Stimulated activated naive CD8-positive, alpha-beta T cell treated with anti-CD3 and anti-CD28 coated beads, Interleukin-15, amount 100 ng/mL, for 72 hours (primary cell): ENCODE data around the gene RAD51AP2.
"Not testable (repeated sequence)": the region's sequence is repeated elsewhere in the genome, so short reads cannot be mapped to it uniquely, and the experiment has no call there.

Experiments used
- ATAC-seq: fragments of 150-1000 bp; cut with Tn5 transposase; 2 replicates; pipeline ENCODE4 v1.10.0; 2021; ENCODE audit warnings: mild to moderate bottlenecking, moderate library complexity
- DNase-seq, 2 donors: peaks; one replicate each; pipeline ENCODE4 v3.0.0; 2021 to 2022
- H3K27ac Mint-ChIP-seq, 2 donors: one replicate each; pipeline ENCODE4 v1.8.0; 2022; ENCODE audit warnings: mild to moderate bottlenecking in 2 of 2, mixed read lengths in 2 of 2, moderate library complexity in 2 of 2
- H3K27me3 Mint-ChIP-seq: one replicate; pipeline ENCODE4 v1.8.0; 2022; ENCODE audit warnings: mixed read lengths
- H3K4me1 Mint-ChIP-seq: one replicate; pipeline ENCODE4 v1.8.0; 2022; ENCODE audit warnings: mild to moderate bottlenecking, mixed read lengths
- H3K4me3 Mint-ChIP-seq, 2 donors: one replicate each; pipeline ENCODE4 v1.8.0; 2022; ENCODE audit warnings: mild to moderate bottlenecking in 2 of 2, mixed read lengths in 2 of 2, moderate library complexity in 1 of 2
- H3K9me3 Mint-ChIP-seq, 2 donors: one replicate each; pipeline ENCODE4 v1.8.0; 2022; ENCODE audit warnings: mixed read lengths in 2 of 2

The RAD51AP2 gene

DNA sequence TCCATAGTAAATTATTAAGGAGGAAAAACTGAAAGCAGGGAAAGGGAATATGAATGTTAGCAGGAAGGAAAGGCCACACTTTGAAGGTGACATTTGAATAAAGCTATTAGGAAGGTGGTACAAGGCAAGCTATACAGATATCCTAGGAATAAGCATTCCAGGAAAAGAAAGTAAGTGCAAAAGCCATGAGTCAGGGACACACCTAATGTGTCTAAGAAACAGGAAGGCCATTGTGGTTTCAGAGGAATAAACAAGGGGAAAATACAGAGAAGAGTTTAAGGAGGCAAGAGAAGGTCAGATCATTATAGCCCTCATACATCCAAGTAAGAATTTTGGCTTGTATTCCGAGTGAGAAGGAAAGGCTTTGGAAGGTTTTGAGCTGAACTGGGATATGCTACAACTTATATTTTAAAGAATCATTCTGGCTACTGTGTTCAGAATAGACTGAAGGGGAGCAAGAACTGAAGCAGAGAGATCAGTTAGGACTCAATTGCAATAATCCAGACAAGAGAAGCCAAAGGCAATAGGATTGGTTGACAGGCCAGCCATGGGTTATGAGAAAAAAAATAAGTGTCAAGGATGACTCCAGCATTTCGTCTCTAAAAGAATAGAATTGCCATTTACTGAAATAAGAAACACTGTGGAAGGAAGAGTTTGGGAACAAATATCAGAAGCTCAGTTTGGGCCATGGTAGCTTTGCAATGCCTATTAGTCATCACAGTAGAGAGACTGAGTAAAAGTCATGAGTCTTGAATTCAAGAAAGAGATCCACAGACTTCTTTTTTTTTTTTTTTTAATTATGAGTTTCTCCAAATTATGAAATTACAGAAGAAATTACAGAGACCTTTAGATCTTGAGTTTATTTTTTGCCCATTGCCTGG, 11.3 kb downstream of the RAD51AP2 start:
- no peaks in the 10 kb centered on the region for H3K4me1 Mint-ChIP-seq
- DNase-seq, result no peak

DNA sequence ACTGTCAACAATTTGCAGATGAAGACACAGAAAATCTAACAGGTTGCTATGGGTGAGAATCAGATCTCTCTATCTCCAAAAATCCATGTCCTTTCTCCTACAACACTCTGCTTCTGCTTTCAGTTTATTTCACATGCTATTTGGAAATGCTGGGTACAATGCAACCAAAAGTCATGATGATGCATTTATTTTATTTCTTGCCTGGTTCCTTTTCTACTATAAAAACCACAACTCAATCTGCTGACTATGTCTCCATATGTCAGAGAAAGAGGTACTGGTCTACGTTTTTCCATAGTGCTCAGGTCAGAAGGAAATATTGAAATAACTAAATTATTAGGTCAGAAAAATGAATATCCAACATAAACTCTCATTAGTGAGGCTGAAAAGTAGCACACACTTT, 20.5 kb downstream of the RAD51AP2 start:
- ATAC-seq (no peak), DNase-seq (no peak)
- Mint-ChIP-seq H3K27ac (no peak overlapping the region), H3K9me3 (no peaks in the 10 kb centered on the region), H3K27me3 (no peaks in the 10 kb centered on the region), H3K4me3 (no peak overlapping the region), H3K4me1 (no peaks in the 10 kb centered on the region)

More for the DNA sequence above, 11.3 kb downstream of the RAD51AP2 start:
- no peak overlapping the region for H3K27ac Mint-ChIP-seq
- no peak overlapping the region for H3K4me3 Mint-ChIP-seq
- ATAC-seq, result no peak
- no peaks in the 10 kb centered on the region for H3K9me3 Mint-ChIP-seq
- H3K27me3 Mint-ChIP-seq, result no peaks in the 10 kb centered on the region

- Mint-ChIP-seq H3K27me3 (no peaks in the 10 kb centered on the region), H3K9me3 (peaks cover 0 to 5% of the 10 kb centered on the region in 2 donors), H3K27ac (no peak overlapping the region), H3K4me3 (no peak overlapping the region), H3K4me1 (no peaks in the 10 kb centered on the region)
- ATAC-seq (no peak), DNase-seq (no peak)
These were observed 22.6 kb downstream of the RAD51AP2 start for GRCh38 chr2:17495590-17495989.

DNA sequence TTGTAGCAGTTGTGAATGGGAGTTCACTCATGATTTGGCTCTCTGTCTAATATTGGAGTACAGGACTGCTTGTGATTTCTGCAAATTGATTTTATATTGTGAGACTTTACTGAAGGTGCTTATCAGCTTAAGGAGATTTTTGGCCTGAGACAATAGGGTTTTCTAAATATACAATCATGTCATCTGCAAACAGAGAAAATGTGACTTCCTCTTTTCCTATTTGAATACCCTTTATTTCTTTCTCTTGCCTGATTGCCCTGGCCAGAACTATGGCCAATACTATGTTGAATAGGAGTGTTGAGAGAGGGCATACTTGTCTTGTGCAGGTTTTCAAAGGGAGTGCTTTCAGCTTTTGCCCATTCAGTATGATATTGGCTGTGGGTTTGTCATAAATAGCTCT, 28.1 kb downstream of the RAD51AP2 start:
- not testable (repeated sequence) for H3K9me3 Mint-ChIP-seq, H3K27me3 Mint-ChIP-seq, DNase-seq, ATAC-seq, H3K27ac Mint-ChIP-seq, H3K4me1 Mint-ChIP-seq, H3K4me3 Mint-ChIP-seq

DNA sequence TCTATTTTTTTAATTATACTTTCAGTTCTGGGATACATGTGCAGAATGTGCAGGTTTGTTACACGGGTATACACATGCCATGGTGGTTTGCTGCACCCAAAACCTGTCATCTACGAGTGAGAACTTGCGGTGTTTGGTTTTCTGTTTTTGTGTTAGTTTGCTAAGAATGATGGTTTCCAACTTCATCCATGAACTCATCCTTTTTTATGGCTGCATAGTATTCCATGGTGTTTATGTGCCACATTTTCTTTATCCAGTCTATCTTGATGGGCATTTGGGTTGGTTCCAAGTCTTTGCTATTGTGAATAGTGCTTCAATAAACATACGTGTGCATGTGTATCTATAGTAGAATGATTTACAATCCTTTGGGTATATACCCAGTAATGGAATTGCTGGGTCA, 29.6 kb downstream of the RAD51AP2 start:
- not testable (repeated sequence) for ATAC-seq, H3K27ac Mint-ChIP-seq, H3K9me3 Mint-ChIP-seq, H3K27me3 Mint-ChIP-seq, DNase-seq, H3K4me1 Mint-ChIP-seq, H3K4me3 Mint-ChIP-seq

DNA sequence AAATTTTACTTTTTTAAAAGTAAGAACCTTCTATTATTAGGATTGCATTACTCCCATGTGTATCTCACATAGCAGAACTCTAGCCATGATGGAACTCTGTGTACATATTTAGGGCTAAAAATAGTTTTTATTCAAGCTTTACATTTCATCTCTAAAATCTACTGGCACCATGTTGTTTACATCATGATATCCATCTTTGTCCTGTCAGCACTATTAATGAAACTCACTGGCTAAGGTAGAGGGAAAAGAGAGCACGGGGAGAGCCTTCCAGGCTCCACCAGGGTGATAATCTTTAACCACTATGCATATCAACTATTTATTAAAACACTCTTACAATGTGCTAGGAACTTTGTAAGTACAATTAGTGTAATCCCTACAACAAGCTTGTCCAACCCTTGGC, 34.7 kb downstream of the RAD51AP2 start:
- Mint-ChIP-seq H3K4me1 (no peaks in the 10 kb centered on the region), H3K27ac (no peak overlapping the region), H3K4me3 (no peak overlapping the region), H3K9me3 (peaks cover 0 to 7% of the 10 kb centered on the region in 2 donors), H3K27me3 (no peaks in the 10 kb centered on the region)
- ATAC-seq (no peak), DNase-seq (no peak)

- no peaks in the 10 kb centered on the region for H3K4me1 Mint-ChIP-seq
- no peak overlapping the region for H3K27ac Mint-ChIP-seq
- H3K4me3 Mint-ChIP-seq, result no peak overlapping the region
- ATAC-seq, result no peak
- DNase-seq, result no peak
- H3K27me3 Mint-ChIP-seq, result no peaks in the 10 kb centered on the region
- H3K9me3 Mint-ChIP-seq, result peaks cover 0 to 7% of the 10 kb centered on the region in 2 donors
These were observed 35.6 kb downstream of the RAD51AP2 start for GRCh38 chr2:17482651-17483050.

- DNase-seq (no peak), ATAC-seq (no peak)
- Mint-ChIP-seq H3K27me3 (no peaks in the 10 kb centered on the region), H3K27ac (no peak overlapping the region), H3K4me1 (no peaks in the 10 kb centered on the region), H3K9me3 (peaks cover 0 to 7% of the 10 kb centered on the region in 2 donors), H3K4me3 (no peak overlapping the region)
These were observed 38.4 kb downstream of the RAD51AP2 start for GRCh38 chr2:17479875-17480274.

DNA sequence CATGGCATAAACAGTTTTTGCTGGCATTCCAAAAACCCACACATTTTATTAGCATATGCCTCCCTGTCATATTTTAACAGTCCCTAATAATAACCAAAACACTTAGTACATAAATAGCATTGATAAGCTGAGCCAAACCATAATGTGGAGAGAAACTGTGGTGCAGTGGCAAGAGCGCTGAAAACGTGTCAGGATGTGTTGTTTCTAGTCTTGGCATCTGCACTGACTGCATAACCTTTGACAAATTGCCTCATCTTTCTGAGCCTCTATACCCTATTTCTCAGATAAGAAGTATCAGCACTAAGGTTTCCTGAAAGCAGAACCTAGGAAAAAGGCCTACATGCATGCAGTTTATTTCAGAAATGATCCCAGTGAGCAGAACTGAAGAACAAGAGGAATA, 41.4 kb downstream of the RAD51AP2 start:
- ATAC-seq (no peak), DNase-seq (no peak)
- no peaks in the 10 kb centered on the region for H3K27me3 Mint-ChIP-seq
- H3K4me1 Mint-ChIP-seq, result no peaks in the 10 kb centered on the region
- H3K4me3 Mint-ChIP-seq, result no peak overlapping the region
- H3K9me3 Mint-ChIP-seq, result peaks cover 0 to 1% of the 10 kb centered on the region in 2 donors
- H3K27ac Mint-ChIP-seq, result no peak overlapping the region

DNA sequence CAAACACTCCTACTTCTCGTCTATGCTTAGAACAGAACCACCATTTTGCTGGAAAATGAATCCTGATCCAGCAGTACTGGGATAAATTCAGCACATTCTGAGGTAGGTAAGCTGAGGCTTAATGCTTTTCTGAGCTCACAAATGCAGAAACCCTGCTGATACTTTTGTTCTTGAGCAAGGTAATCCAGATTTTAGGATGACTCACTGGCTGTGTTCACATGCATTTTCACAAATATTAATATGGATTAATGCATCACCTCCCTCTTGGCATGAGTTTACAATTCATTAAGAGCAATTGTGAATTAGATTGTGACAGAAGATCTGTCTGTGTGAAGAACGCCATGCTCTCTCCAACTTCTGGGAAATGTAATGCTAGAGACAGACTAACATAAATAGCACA, 42.2 kb downstream of the RAD51AP2 start:
- no peak overlapping the region for H3K4me3 Mint-ChIP-seq
- no peaks in the 10 kb centered on the region for H3K4me1 Mint-ChIP-seq
- no peak overlapping the region for H3K27ac Mint-ChIP-seq
- ATAC-seq (no peak), DNase-seq (no peak)
- H3K27me3 Mint-ChIP-seq, result no peaks in the 10 kb centered on the region
- peaks cover 0 to under 1% of the 10 kb centered on the region in 2 donors for H3K9me3 Mint-ChIP-seq

DNA sequence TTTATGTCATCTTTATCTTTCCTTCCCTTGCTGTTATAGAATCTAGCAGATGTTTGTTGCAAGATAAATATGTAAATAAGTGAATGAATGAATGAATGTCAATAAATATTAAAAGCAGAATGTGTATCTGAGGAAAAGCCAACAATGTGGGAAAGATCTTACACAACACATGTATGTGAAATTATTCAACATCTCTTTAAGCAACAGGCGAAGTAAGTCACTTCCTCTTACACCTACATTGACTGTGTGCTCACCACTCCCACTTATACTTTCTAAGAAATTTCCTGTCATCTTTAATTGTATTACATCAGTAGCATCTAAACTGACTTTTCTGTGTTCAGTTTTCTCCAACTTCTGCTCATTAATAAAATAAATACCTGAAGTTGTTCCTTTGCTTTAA, 43.0 kb downstream of the RAD51AP2 start:
- Mint-ChIP-seq H3K9me3 (peaks cover 7 to 8% of the 10 kb centered on the region in 2 donors), H3K4me1 (no peaks in the 10 kb centered on the region), H3K27ac (no peak overlapping the region), H3K27me3 (no peaks in the 10 kb centered on the region), H3K4me3 (no peak overlapping the region)
- DNase-seq (no peak), ATAC-seq (no peak)

- no peaks in the 10 kb centered on the region for H3K4me1 Mint-ChIP-seq
- H3K9me3 Mint-ChIP-seq, result peaks cover 19 to 32% of the 10 kb centered on the region in 2 donors
- H3K27ac Mint-ChIP-seq, result no peak overlapping the region
- no peaks in the 10 kb centered on the region for H3K27me3 Mint-ChIP-seq
- no peak for ATAC-seq
- no peak for DNase-seq
- no peak overlapping the region for H3K4me3 Mint-ChIP-seq
These were observed 46.3 kb downstream of the RAD51AP2 start for GRCh38 chr2:17471979-17472378.

DNA sequence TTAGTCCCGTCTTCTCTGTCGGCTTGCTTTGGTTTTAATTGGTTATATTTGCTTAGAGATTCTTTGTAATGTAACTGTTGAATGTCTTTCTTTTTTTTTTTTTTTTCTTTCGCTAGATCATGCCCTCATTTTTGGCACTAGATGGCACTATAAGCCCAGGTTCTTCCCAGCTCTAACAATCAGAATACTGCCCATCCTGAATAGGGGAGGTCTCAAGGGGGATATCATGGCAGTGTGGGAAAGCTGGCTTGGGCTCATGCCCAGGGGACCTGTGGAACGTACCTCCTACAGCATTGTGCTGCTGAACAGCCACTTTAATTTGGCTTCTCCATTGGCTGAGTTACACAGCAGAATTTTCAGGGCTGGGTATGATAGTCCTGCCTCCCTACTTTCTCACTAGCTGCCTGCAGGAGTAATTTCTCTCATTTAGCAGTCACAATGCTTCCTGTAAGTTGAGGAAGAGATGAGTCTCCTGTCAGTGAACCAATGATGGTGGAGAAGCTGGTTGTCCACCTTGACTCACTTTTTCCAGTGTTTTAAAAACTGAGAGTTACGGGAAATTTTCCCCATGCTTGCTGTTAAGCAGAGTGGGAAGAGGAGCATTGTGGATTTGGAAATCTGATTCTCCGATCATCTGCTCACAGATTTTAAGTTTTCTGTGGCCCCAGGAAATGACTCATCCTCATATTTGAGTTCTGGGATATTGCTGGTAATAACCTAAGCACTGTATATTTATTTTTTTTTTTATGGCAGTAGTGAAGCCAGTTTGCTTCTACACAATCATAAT, 47.2 kb downstream of the RAD51AP2 start:
- DNase-seq (no peak), ATAC-seq (no peak)
- Mint-ChIP-seq H3K27me3 (no peaks in the 10 kb centered on the region), H3K9me3 (peaks cover 19 to 32% of the 10 kb centered on the region in 2 donors), H3K27ac (no peak overlapping the region), H3K4me1 (no peaks in the 10 kb centered on the region), H3K4me3 (no peak overlapping the region)

- Mint-ChIP-seq H3K4me1 (no peaks in the 10 kb centered on the region), H3K27me3 (no peaks in the 10 kb centered on the region), H3K9me3 (peaks cover 4 to 7% of the 10 kb centered on the region in 2 donors), H3K4me3 (no peak overlapping the region), H3K27ac (no peak overlapping the region)
- DNase-seq, result no peak
- ATAC-seq, result no peak
These were observed 57.2 kb downstream of the RAD51AP2 start for GRCh38 chr2:17461087-17461475.
